Measurements from ENCODE around the gene C9orf72.

Gene C9orf72

DNA sequence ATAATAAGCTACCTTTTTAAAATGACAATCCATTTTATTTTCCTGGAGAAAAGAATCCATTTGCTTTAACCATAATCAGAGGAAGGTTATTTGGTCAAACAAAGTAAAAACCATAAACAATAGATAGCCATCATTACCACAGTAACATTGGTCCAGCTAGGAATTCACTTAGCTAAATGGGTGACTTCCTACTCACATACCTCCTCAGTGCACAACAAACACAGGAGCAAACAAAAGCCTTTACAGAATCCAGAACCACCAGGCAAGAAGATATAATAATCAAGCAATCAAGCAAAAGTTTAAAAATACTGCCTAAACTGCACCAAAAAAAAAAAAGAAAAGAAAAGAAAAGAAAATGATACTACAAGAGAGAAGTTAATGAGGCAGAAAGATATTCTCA is 50.1 kb downstream of the C9orf72 start:
- CTCF ChIA-PET = interaction anchor here (1.1 to 5.1 kb wide), 3 partner anchors 8 to 190 kb away, joined by 3 to 26 read pairs (median 3); no protein-coding TSS in a partner anchor
- POLR2A ChIA-PET = no interaction called here
- DNase-seq (ENCODE audit: extremely low spot score) = no peak
- TF ChIP-seq, protein P1, sequence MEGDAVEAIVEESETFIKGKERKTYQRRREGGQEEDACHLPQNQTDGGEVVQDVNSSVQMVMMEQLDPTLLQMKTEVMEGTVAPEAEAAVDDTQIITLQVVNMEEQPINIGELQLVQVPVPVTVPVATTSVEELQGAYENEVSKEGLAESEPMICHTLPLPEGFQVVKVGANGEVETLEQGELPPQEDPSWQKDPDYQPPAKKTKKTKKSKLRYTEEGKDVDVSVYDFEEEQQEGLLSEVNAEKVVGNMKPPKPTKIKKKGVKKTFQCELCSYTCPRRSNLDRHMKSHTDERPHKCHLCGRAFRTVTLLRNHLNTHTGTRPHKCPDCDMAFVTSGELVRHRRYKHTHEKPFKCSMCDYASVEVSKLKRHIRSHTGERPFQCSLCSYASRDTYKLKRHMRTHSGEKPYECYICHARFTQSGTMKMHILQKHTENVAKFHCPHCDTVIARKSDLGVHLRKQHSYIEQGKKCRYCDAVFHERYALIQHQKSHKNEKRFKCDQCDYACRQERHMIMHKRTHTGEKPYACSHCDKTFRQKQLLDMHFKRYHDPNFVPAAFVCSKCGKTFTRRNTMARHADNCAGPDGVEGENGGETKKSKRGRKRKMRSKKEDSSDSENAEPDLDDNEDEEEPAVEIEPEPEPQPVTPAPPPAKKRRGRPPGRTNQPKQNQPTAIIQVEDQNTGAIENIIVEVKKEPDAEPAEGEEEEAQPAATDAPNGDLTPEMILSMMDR (IDR thresholded peaks at IDR 0.05; ENCODE audit: control extremely low read depth, extremely low read depth, low read depth, missing control alignments) = no peak

DNA sequence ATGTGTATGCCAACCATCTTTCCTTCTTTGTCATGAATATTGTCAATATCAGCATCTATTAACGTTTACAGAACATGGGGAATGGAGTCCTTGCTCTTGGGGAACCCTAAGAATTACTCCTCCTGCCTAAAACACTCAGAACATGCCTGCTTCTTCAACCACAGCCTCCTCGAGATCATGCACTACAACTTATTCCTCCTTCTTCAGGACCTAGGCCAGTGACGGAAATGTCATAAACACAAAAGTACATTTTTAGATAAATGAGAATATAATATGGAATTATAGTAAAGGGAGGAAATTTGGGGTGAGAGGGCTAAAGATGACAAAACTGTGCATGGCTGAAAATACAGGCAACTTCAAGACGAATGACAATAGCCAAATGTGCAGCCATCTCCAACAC is 52.3 kb downstream of the C9orf72 start:
- no peak for DNase-seq (ENCODE audit: extremely low spot score)
- TF ChIP-seq, protein P1 (IDR thresholded peaks at IDR 0.05; ENCODE audit: control extremely low read depth, extremely low read depth, low read depth, missing control alignments) = no peak
- CTCF ChIA-PET = interaction anchor here (2.2 kb wide), 1 partner anchor 9 kb away, joined by 10 read pairs; the partner anchor contains the start of gene MOB3B
- POLR2A ChIA-PET = no interaction called here

DNA sequence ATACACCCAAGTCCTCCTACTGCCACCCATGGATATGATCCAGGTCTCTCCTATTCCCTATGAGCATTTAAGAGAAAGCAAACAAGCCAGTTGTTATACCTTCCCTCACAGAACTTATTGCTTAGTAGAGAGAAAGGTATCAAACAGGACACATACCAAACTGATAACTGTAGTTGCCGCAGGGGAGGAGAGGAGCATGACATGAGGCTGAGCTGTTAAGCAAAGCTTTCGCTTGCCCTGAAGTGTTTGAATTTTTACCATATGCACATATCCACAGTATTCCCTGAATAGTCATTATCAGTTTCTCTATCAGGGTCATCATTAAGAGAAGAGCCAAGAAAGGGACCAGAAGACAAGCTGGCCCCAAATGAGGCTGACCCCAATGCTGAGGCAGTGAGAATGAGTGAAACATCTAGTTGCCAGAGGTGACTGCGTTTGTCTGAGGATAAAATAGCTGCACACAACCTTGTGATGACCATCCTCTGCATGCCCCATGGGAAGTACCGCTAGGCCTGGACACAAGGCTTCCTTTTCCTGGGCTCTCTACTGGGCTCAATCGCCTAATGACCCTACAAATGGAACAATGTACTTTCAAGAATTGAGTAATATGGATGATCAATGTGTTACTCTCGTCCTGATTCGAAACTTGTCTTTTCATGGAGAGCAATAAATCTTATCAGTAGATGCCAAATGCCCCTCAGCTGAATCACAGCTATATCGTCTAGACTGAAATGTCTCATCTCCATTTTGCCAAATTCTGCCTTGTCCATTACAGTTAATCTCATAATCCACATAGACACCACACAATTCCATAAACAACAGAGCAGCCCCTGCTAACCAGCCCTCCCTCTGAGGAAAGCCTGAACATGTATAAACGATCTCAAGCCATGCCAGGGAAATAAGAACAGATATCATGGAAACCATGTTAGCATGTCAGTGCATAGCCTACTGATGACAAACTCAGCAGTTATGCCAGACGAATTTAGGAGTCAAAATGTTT is 53.5 kb downstream of the C9orf72 start:
- DNase-seq (ENCODE audit: extremely low spot score) = no peak
- TF ChIP-seq, protein P1 (IDR thresholded peaks at IDR 0.05; ENCODE audit: control extremely low read depth, extremely low read depth, low read depth, missing control alignments) = no peak
- ChIA-PET CTCF (interaction anchor here (2.2 kb wide), 1 partner anchor 10 kb away, joined by 10 read pairs; the partner anchor contains the start of gene MOB3B), POLR2A (no interaction called here)

DNA sequence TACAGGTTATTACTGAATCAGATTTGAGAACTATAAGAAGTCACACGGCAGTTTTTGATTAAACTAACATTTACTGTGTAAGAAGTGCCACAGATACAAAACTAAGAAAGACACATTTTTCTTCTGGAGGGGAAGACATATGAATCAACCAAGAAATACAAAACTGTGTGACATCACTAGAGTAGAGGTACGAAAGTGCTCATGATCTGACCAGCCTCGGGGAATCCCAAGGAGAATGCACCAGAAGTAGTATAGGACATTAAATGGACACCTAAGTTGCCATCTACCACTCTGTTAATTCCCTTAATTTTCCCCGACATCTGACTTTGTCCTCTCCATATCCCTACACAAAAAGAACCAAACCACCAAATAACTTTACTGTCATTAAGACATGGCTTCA is 54.5 kb downstream of the C9orf72 start:
- DNase-seq (ENCODE audit: extremely low spot score) = no peak
- ChIA-PET POLR2A (no interaction called here), CTCF (interaction anchor here (1.4 kb wide), 1 partner anchor 11 kb away, joined by 3 read pairs; the partner anchor contains the start of gene MOB3B)
- TF ChIP-seq, protein P1 (IDR thresholded peaks at IDR 0.05; ENCODE audit: control extremely low read depth, extremely low read depth, low read depth, missing control alignments) = no peak

DNA sequence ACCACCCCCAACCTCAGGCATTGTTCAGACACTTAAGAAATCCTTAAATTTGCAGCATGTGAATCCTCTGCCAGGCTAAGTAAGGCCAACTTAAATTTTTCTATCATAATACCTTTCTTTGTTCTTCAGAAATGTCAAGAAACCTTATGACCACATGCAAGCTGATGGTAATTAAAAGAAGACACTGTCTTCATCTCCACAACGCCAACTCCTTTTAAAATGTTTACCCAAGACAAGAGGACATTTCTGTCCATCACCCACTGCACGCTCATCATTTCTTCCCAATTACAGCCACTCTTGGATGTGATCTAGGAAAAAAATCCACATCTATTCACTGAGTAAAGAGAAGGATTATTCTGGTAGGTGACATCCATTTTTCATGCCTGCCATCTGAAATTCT is 55.3 kb downstream of the C9orf72 start:
- POLR2A ChIA-PET = no interaction called here
- DNase-seq (ENCODE audit: extremely low spot score) = no peak
- CTCF ChIA-PET = interaction anchor here (1.0 to 2.0 kb wide), 3 partner anchors 12 to 185 kb away, joined by 3 to 6 read pairs (median 3); partner anchors contain the start of gene MOB3B

DNA sequence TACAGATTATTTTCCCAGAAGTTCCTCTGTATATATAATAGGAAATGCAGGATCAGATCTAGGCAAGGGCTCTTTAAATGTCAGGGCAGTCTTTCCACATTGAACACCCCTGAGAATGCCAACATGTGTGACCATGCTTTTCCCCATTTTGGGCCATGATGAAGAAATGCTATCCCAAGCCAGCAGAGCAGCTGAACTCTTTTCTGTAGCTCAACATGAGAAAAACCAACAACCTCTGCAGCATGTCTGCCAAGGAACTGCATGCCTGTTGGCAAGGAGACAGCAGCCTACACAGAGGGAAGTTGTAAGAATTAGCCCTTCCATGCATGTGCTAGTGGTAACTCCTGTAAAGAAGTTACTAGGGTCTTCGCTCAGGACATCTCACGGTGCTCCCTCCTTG is 58.7 kb downstream of the C9orf72 start:
- no peak for DNase-seq (ENCODE audit: extremely low spot score)
- POLR2A ChIA-PET = no interaction called here
- TF ChIP-seq, protein P1 (IDR thresholded peaks at IDR 0.05; ENCODE audit: control extremely low read depth, extremely low read depth, low read depth, missing control alignments) = no peak
- CTCF ChIA-PET = interaction anchor here (0.8 to 3.9 kb wide), 4 partner anchors 9 to 28 kb away, joined by 3 to 26 read pairs (median 4); partner anchors contain the start of genes IFNK and MOB3B

More for the DNA sequence above, 55.3 kb downstream of the C9orf72 start:
- TF ChIP-seq, protein P1 (IDR thresholded peaks at IDR 0.05; ENCODE audit: control extremely low read depth, extremely low read depth, low read depth, missing control alignments) = no peak
